Measurements from ENCODE around the gene ROBO1.

ROBO1 gene

DNA sequence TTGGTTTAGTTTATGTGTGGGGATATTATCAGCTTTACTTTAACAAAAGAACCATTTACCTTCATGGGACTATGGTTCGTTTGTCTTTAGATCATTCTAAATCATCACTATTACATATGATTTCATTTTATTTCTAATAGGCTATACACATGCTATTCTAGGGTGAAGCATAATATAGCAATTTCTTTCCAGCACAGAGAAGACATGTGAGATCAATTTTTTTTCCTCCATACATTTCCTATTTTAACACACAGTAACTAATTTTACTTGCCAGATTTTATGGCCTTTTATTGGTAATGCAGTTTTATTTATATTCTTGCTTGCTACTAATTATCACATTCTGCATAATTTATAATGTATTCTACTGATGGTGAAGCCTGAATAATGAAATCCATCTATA, 287.1 kb downstream of the ROBO1 start:
- in situ Hi-C loops (cut with MboI; ENCODE audit: low sequenced_read_pairs) = no loop called here

DNA sequence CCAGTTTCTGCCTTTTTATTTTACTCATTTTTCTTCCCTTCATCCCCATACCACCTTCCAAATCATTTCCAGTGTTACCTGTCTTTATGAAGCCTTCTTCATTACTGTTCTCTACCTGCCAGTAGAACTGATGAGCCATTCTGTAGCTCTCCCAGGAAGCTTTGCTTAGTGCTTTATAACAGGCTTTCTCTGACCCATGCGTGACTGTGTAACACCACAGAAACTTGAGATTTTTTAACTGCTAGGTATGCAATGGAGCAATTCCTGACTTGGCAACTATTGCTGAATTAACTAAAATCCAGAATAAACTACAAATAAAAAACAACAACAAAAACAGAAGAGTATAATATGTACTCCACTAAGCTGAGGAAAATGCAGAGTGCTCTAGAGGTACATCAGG, 289.2 kb downstream of the ROBO1 start:
- in situ Hi-C loops (cut with MboI; ENCODE audit: low sequenced_read_pairs) = no loop called here

DNA sequence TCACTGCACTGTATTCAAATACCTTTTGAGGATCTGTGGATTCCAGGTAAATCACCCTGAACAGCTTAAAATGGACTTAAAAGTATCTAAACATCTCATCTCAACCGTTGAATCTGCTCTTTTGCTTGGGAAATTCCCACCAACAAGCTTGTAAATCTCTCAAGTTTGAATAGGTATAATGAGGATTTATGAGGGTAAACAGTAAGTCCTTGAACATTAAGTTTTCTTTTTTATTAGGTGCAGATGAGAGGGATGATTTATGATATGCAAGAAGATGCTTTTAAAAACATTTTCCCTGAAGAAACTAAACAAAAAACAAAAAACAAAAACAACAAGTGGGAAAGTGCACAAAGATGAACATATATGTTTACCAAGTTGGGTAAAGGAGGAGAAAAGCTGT, 290.6 kb downstream of the ROBO1 start:
- in situ Hi-C loops (cut with MboI; ENCODE audit: low sequenced_read_pairs) = no loop called here

DNA sequence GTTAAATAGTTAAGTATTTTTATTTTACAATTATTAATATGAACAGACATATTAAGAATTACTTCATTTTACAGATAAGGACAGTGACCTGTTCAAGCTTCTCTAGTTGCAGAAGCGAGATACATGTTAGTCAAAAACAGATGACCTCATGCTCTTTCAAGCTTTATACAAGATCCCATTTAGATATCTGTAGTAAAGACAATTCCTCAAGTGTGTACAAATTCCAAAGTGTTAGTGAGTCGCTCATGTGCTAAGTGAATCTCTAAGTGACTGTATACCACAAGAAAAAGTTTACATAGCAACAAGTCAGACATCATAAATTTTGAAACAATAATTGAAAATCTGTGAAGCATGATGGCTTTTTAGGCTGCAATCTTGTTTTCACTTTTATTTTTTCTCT, 293.8 kb downstream of the ROBO1 start:
- in situ Hi-C loops (cut with MboI; ENCODE audit: low sequenced_read_pairs) = no loop called here

DNA sequence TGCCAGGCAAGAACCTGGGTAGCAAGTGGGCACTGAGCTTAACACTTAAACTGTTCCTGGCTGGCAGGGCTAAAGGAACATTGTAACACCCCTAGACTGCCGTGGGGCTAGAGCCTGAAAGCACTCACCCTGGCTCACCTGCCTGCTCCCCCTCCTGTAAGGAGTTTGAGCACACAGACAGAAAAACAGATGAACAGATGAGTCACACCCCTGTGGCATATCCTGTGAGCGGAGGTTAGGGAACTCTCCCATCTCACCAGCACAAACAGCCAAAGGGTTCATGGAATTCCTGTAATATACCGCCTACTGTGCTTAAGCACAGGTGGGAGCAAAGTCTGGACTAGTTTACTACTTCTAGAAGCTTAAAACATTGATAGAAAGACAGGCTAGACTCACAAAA, 300.1 kb downstream of the ROBO1 start:
- in situ Hi-C loops (cut with MboI; ENCODE audit: low sequenced_read_pairs) = no loop called here

DNA sequence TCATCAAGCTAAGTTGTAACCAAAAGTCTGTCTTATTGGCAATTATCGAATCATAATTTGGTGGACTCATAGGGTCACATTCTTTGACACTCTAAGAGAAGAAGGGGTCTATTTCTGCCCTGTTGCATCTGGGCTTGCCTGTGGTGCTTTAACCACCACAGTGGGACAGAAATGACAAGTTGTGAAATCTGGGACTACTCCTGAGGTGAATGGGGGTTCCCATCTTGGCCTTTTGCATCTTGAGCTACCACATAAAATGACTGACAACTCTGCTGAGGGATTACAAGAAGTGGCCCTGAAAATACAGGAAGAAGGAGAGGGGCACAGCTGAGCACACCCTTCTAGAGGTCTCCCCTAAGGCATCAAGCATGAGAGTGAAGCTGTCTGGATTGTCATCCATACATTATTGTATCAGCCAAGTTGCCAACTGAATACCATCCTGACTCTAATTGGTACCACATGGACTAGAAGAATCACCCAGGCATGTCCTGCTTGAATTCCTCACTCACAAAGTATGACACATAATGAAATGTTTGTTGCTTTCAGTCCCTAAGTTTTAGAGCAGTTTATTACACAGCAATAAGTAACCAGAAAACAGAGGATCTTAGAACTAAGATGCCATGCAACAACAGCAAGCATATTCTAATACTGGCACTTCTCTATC, 306.5 kb downstream of the ROBO1 start:
- in situ Hi-C loops (cut with MboI; ENCODE audit: low sequenced_read_pairs) = no loop called here

DNA sequence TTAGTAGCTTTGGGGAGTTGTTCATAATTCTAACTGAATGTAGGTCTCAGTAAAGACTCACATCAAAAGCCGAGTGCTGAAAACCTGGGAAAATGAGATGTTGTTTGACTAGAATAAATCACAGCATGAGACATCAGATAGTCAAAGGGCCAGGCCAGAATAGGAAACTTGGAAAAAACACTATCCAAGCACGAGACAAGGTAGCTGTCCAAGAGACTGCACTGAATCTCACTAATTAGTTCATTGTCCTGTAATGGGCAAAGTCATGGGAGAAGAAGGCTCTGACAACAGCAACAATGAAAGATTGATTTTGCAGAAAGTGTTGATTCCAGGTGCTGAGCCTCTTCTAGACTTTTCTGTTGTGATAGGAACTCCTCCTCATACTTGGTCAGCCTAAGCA, 314.2 kb downstream of the ROBO1 start:
- in situ Hi-C loops (cut with MboI; ENCODE audit: low sequenced_read_pairs) = no loop called here

DNA sequence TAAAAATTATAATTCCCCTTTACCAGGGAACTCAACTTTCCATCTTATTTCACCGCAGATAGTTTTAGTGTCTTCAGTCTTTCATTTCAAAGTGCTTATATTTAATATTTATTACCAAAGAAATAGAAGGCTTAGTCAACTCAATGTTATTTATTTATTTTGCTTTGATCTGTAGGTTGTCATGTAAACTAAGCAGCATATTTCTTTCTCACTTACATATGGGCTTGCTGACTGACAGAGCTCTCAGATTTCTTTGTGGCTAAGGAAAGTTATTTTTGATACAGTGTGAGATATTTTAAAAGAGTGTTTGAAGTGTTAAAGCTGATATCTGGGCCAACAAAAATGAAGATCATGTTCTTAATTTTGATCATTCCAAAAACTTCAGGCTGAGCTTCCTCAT, 331.4 kb downstream of the ROBO1 start:
- in situ Hi-C loops (cut with MboI; ENCODE audit: low sequenced_read_pairs) = no loop called here

DNA sequence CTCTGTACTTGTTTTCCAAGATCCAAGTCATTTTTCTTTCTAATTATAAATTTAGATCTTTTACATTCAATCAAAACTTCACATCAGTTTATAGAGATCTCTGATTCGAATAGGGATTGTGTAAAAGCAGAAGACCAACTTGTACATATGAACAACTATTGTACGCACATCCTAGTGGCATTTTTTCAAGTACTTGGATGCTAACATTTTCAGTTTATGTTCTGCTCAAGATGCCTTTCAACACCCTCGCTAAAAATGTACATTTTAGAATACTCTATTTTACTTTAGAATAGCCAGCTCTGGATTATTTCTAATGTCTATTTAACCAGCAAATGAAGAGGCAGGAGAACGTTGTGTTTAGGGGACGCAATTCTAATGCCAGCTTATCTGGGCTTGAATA, 340.7 kb downstream of the ROBO1 start:
- in situ Hi-C loops (cut with MboI; ENCODE audit: low sequenced_read_pairs) = no loop called here

DNA sequence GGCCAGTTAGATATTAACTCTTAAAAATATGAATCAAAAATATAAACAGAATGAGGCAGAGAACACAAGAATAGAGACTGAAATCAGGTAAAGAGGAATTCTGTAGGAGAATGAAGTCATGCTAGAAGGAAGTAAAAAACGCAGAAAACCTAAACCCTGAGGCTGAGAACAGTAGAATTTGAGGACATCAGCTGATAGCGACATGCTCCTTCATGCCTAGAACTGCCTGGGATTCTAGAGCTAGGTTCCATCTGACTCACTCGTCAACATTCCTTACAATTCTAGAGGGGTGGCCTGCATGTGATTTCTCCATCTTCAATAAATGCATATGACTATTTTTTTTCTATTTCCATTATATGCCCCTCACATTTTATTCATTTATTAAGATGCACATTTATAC, 343.0 kb downstream of the ROBO1 start:
- in situ Hi-C loops (cut with MboI; ENCODE audit: low sequenced_read_pairs) = no loop called here

DNA sequence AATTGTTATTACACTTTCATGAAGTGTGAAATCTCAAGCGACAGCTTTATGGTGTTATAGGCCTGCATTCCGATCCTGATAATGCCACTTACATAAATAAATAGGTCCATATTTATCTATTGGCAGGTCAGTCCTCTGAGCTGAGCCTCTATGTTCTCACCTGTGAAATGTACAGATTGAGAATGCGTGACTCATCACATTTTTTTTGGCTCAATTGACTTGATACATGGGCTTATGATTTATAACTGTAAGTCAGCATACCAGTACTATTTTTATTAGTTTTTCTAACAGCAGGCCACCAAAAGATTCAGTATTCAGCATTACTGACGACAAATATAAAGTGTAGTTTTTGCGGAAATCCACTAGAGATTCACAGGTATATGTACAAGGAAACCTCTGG, 344.4 kb downstream of the ROBO1 start:
- in situ Hi-C loops (cut with MboI; ENCODE audit: low sequenced_read_pairs) = no loop called here

DNA sequence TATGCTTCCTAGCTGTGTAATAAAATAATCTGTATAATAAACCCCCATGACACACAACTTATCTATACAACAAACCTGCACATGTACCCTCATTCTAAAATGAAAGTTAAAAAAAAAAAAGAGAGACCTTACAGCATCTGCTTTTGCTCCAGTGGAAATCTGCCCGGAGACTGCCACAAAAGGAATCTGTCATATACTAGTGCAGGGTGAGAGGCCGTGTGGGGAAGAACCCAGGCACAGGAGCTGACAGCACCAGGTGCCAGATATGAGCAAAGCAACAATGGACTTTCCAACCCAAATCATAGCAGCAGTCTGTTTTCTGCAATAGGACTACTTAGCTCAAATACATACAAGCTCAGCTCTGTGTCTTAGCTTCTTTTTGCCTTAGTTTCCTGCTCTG, 346.5 kb downstream of the ROBO1 start:
- in situ Hi-C loops (cut with MboI; ENCODE audit: low sequenced_read_pairs) = no loop called here

DNA sequence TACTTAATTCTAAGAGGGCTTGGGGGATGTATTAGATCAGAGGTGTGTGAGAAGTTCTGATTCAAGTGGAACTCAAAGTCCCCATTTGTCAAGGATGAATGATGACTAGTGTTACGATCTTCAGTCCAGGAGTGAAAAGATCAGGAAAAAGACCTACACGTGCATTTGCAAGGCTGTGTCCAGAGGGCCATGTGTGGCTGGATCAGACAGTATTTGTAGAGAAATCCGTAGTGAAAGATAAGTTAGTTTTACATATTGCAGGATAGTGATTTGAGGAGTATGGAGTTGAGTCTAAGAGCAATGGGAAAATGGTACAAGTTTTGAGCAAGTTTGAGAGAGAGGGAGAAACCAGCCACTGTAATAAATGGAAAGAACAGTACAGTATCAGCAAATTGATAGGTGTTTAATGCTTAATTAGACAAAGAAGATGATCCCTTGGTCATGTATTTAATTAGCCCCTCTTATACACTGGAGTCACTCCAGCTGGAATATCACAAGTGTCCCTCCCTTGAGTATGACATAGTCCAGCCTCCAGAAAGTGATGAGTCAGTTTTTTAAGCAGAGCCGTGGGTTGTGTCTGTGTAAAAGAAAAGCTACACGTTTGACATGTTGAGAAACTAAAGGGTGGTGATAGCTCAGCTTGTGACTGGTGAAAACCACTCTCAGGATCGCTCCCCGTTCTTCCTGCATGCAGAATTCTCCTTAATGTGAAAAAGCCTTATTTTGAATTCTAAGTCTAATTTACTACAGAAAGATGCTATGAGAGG, 348.8 kb downstream of the ROBO1 start:
- in situ Hi-C loops (cut with MboI; ENCODE audit: low sequenced_read_pairs) = no loop called here

DNA sequence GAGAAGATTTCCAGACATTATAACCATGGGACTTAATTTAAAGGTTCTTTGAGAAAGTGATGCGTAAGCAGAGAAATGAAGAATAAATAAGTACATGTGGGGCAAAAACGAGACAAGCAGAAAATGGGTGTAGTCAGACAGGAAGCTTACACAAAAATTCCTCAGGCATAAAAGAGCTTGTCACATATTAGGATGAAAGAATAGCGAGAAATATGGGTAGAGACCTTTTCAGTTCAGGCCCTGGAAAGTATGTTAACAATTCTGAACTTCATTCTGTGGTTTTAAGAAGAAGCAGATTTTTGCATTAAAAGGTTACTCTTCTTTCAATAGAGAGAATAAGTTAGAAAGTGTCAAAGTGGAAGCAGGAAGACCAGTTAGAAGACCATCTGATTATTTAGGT, 352.4 kb downstream of the ROBO1 start:
- in situ Hi-C loops (cut with MboI; ENCODE audit: low sequenced_read_pairs) = no loop called here

DNA sequence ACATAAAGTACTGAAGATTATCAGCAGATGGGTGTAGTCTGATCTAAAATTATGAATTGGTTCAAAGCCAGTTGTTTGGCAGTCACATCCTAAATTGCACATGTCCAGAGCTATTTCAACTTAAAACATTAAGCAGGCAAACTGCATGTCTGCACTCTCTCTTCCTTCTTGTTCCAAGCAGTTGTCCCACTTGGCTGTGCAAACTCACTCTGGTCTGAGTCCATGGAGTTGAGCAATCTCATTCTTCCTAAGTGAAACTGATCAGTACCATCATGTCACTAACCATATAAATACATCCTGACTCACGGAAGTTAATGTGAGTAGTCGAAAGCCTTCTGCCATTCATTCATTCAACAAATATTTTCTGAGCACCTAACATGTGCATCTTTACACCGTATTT, 353.0 kb downstream of the ROBO1 start:
- in situ Hi-C loops (cut with MboI; ENCODE audit: low sequenced_read_pairs) = no loop called here

DNA sequence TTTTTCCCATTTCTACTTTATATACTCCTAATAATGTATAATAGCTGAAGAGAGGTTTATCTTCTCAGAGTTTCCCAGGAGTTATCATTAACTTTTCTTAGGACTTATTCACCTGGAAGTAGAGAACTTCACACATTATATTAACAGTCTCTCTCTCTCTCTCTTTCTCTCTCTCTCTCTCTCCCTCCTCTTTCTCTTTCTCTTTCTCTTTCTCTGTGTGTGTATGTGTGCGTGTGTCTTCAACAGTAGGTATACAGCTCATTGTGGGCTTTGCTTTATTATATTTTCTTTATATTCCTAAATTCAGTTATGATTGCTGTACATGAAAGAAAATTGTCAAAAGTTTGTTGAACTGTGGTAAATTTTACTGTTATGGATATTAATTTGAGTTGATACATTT, 353.8 kb downstream of the ROBO1 start:
- in situ Hi-C loops (cut with MboI; ENCODE audit: low sequenced_read_pairs) = no loop called here

DNA sequence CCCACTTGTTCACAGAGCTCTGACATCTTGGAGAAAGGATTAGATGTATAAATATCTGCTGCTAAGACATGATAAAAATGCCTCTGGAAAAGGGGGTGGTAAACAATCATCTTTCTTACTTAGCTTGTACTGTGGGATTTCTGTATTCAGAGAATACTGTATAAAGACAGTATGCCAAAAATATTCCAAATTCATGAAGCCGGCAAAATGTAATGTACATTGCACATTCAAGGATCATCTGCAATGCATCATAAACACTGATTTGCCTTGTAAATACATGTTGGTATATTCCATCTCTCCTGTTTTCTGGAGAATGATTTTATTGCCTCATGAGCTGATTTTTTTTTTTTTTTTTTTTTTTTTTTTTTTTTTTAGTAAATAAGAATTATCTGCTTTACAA, 355.3 kb downstream of the ROBO1 start:
- in situ Hi-C loops (cut with MboI; ENCODE audit: low sequenced_read_pairs) = no loop called here

DNA sequence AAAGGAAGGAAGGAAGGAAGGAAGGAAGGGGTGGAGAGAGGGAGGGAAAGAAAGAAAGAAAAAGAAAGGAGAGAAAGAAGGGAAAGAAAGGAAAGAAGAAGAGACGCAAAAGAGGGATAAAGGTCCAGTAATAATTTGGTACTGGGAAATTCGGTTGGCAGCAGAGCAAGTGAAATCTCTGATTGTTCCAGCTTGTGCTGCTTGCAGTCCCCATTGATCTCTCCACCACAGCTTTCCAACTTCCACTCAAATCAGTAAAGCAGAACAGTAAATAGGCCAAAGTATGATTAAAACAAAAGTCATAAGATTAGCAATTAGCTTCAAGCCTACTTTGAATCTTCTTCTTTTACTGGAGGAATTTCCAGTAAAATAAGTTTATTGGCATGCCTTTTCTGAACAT, 357.2 kb downstream of the ROBO1 start:
- in situ Hi-C loops (cut with MboI; ENCODE audit: low sequenced_read_pairs) = no loop called here

DNA sequence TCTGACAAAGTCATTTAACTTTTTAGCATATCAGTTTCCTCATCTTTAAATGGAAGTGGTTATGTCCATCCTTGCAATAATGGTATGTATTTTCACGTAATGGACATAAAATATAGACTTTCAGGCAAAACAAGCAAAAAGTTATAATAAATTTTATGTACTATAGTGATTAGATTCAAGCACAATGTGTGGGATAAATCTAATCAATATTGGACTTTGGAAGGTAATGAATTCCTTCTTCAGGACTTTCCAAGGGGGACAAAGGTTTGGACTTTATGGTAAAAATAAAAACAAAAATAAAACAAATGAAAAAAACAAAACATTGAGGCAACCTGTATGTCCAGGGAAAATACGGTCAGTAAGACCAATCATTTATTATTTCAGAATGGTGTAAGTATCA, 357.7 kb downstream of the ROBO1 start:
- in situ Hi-C loops (cut with MboI; ENCODE audit: low sequenced_read_pairs) = no loop called here

DNA sequence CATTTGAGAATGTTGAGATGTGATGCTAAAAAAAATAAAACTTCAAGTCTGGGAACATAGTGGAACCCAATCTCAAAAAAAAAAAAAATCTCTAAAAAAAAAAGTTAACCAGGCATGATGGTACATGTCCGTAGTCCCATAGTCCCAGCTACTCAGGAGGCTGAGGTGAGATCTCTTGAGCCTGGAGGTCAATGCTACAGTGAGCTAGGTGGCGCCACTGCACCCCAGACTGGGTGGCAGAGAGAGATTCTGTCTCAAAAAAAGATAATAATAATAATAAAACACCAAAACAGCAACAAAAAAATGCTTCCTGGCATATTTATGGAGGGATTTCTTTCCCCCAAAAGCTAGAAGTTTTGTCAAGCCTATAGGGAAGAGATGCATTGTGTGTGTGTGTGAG, 361.6 kb downstream of the ROBO1 start:
- in situ Hi-C loops (cut with MboI; ENCODE audit: low sequenced_read_pairs) = no loop called here

DNA sequence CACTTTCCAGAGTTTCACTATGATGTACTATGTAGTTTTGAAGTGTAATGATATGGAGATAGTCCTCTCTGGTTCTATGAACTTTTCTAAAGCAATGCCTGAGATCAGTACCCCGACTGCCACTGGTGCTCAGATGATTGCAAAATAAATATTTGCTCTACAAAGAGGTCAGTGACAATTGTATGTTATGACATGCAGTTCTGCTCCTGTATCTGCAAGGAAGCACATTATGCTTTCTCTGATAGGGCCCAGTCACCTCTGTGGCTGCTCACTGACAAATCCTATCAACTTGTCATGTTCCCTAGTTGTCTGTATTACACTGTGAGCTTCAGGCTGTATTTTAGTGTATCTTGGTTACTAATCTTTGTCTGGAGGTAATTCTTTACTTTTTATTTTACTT, 362.6 kb downstream of the ROBO1 start:
- in situ Hi-C loops (cut with MboI; ENCODE audit: low sequenced_read_pairs) = no loop called here

DNA sequence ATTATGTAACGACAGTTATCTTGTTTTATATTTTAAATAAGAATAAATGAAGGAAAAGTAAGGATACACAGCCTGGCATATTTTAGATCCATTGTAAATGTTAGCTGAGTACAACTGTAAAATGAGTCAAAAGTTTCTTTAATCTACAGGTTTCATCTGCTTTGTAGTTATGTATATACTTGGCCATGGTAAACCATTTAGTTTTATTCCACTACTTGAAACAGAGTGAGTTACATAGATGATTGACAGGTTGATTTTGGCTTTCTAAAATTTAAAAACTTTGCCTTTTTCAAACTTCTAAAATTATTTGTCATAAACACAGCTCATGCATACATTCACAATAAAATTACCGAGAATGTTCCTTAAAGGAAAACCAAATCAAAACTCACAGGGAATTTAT, 371.2 kb downstream of the ROBO1 start:
- in situ Hi-C loops (cut with MboI; ENCODE audit: low sequenced_read_pairs) = no loop called here

DNA sequence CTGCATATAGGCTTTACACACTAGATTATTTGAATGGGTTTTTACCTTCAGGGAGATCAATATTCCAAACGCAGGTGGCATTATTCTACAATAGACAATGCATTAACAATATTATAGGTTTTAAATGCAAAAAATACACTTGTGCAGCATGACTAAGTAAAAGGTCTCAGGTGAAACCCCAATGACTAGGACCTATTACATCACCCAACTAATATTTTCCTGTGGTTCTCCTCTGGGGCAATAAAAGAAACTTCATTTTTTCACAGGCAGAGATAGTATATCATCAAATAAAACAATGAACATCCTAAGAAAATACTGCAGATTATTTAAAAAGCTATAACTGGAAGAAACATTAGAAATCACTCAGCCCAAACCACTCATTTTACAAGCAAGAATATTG, 375.3 kb downstream of the ROBO1 start:
- in situ Hi-C loops (cut with MboI; ENCODE audit: low sequenced_read_pairs) = no loop called here
